NCI-H1092 (cell line): ENCODE measurements around the gene SNX12.
"Not testable (repeated sequence)": the region's sequence is repeated elsewhere in the genome, so short reads cannot be mapped to it uniquely, and the experiment has no call there.

ENCODE experiments used
- DNase-seq: peaks from one replicate; lab custom pipeline; 2025; lab: John Stamatoyannopoulos, UW

The SNX12 gene

DNA sequence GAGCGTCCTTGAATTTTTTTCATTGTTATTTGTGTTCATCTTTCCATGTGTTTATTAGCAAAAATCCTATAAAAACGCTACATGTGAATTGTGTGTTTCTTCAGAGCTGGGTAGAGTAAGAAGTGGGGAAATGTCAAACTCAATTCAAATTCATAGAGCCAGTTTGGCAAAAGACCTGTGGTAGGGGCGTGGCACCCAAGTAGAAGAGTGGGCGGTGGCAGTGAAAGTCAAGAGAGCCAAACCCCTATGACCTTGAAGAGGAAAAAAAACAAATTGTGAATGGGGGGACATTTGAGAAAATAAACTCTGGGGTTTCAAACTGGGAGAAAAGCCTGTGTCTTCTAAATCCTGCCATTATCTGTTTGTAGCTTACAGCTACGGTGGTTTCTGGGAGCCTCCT lies 23.1 kb upstream of the SNX12 start:
- no peak for DNase-seq

- no peak for DNase-seq
Observed at GRCh38 chrX:71085900-71086299, 17.8 kb upstream of the SNX12 start.

- no peak for DNase-seq
Observed at GRCh38 chrX:71082822-71083221, 14.7 kb upstream of the SNX12 start.

GRCh38 chrX:71082124-71082647 lies 14.1 kb upstream of the SNX12 start:
- DNase-seq = no peak

- DNase-seq = no peak
Observed at GRCh38 chrX:71081330-71082123, 13.4 kb upstream of the SNX12 start.

GRCh38 chrX:71070531-71070930 lies 2.4 kb upstream of the SNX12 start:
- DNase-seq = no peak

DNA sequence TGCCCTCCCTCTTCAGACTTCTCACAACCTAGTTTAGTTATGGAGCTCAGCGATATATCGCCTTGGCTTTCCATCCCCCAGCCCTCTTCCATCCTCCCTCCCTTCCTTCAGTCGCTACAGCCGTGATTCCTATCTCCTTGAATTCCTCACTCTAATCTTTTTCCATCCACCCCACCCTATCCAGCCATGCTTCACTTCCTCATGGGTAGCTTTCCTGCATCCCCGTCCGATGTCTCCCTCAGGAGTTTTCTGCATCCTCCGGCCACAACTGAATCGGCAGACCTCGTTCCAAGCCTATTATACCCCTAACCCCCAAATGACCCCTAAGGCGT lies 456 bp downstream of the SNX12 start:
- no peak for DNase-seq

- DNase-seq = no peak
Observed at GRCh38 chrX:71067089-71067488, 1.0 kb downstream of the SNX12 start.

- DNase-seq = no peak
Observed at GRCh38 chrX:71060127-71060526, 8.0 kb downstream of the SNX12 start.

- DNase-seq = no peak
Observed at GRCh38 chrX:71057848-71058530, 10.1 kb downstream of the SNX12 start.

GRCh38 chrX:71056867-71057266 lies 11.3 kb downstream of the SNX12 start:
- no peak for DNase-seq

DNA sequence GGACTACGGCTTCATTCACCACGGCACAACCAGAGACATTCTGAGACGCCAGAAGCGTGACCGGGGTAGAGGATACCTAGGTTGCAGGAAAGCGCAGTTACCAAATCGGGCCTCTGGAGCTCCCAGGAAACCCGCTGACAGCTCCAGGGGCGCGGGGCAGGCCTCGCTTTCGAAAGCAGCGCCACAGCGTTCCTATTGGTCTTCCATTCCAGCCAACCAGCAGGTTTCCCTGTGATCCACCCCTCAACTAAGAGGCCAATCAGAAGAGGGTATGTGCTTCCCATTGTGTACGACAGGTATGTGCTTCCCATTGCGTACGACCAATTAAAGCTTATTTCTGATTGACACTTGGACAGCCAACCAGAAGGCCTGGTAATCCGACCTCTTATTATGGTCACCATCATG lies 14.9 kb downstream of the SNX12 start:
- no peak for DNase-seq

- no peak for DNase-seq
Observed at GRCh38 chrX:71052721-71053120, 15.4 kb downstream of the SNX12 start.

GRCh38 chrX:71047891-71048290 lies 20.2 kb downstream of the SNX12 start:
- not testable (repeated sequence) for DNase-seq

GRCh38 chrX:71017396-71017939 lies 50.7 kb downstream of the SNX12 start:
- no peak for DNase-seq
